Breast epithelium (tissue), 3 donors: Measurements from ENCODE around the gene GAL3ST1.

Experiments
- CTCF ChIP-seq, 3 donors: fragments of 450-650 bp; IDR thresholded peaks; one replicate each; pipeline ENCODE4 v1.5.1; 2016 to 2017; ENCODE audit warnings: antibody characterized with exemption in 3 of 3, mild to moderate bottlenecking in 3 of 3, moderate library complexity in 3 of 3
- POLR2A ChIP-seq: fragments of 450-650 bp; IDR thresholded peaks from one replicate; pipeline ENCODE4 v1.6.1; 2016; ENCODE audit warnings: antibody characterized with exemption, mild to moderate bottlenecking, moderate library complexity

- TF ChIP-seq CTCF (IDR thresholded peaks at IDR 0.05) = no peak
- TF ChIP-seq POLR2A = no peak
Observed at GRCh38 chr22:30542811-30543188, 31.7 kb downstream of the GAL3ST1 start.
